HepG2 (cell line): ENCODE data around the gene DEFB124. TPM values are rescaled to one million over a fixed set of nuclear protein-coding genes. Genes with fewer than 3 reads are reported as not detected.

Experiments used
- AKAP8 ChIP-seq: sonication (generic); formaldehyde crosslinking; IDR thresholded peaks from 2 replicates; pipeline ENCODE4 v1.5.1; 2020; ENCODE audit warnings: mild to moderate bottlenecking, missing genetic modification reagents
- CHD2 ChIP-seq: IDR thresholded peaks from 2 replicates; pipeline ENCODE4 v1.6.1; 2011; ENCODE audit warnings: low read depth, low read length, improper control_type of control experiment
- FOXO4 ChIP-seq: sonication (generic); formaldehyde crosslinking; conservative IDR thresholded peaks from 2 replicates; pipeline ENCODE4 v1.8.1; 2023; ENCODE audit warnings: missing genetic modification reagents
- JDP2 ChIP-seq: sonication (generic); formaldehyde crosslinking; IDR thresholded peaks from 2 replicates; pipeline ENCODE4 v1.8.1; 2022; ENCODE audit warnings: missing genetic modification reagents, borderline replicate concordance
- PHF21A ChIP-seq: sonication (generic); formaldehyde crosslinking; IDR thresholded peaks from 2 replicates; pipeline ENCODE4 v1.5.0; 2020; ENCODE audit warnings: mild to moderate bottlenecking, missing genetic modification reagents
- POLR2A ChIP-seq, 2 experiments: IDR thresholded peaks; 2 replicates each; pipeline ENCODE4 v1.6.1; 2011; ENCODE audit warnings: low read depth in 2 of 2, low read length in 2 of 2, mild to moderate bottlenecking in 1 of 2, moderate library complexity in 1 of 2; ENCODE audit not compliant: insufficient read depth in 1 of 2
- SRSF4 ChIP-seq: fragments of 200-400 bp; formaldehyde crosslinking; IDR thresholded peaks from one replicate; pipeline ENCODE4 v1.6.1; 2018; ENCODE audit warnings: mild to moderate bottlenecking, low read depth, low read length, moderate library complexity; ENCODE audit not compliant: poor library complexity, severe bottlenecking
- ZNF234 ChIP-seq: sonication (generic); formaldehyde crosslinking; conservative IDR thresholded peaks from 2 replicates; pipeline ENCODE4 v1.5.1; 2020; ENCODE audit warnings: mild to moderate bottlenecking, missing genetic modification reagents
- ZNF292 ChIP-seq: sonication (generic); formaldehyde crosslinking; IDR thresholded peaks from 2 replicates; pipeline ENCODE4 v1.8.1; 2022; ENCODE audit warnings: mild to moderate bottlenecking, low read depth, missing genetic modification reagents, borderline replicate concordance
- ZNF33B ChIP-seq: sonication (generic); formaldehyde crosslinking; IDR thresholded peaks from 2 replicates; pipeline ENCODE4 v1.5.1; 2020; ENCODE audit warnings: mild to moderate bottlenecking, missing genetic modification reagents
- ZNF724P ChIP-seq: sonication (generic); formaldehyde crosslinking; IDR thresholded peaks from 2 replicates; pipeline ENCODE4 v1.8.0; 2022; ENCODE audit warnings: missing genetic modification reagents, borderline replicate concordance
- ZNF747 ChIP-seq: sonication (generic); formaldehyde crosslinking; IDR thresholded peaks from 2 replicates; pipeline ENCODE4 v1.8.1; 2023; ENCODE audit warnings: missing genetic modification reagents, mild to moderate bottlenecking, borderline replicate concordance
- ZNF841 ChIP-seq: sonication (generic); formaldehyde crosslinking; IDR thresholded peaks from 2 replicates; pipeline ENCODE4 v1.8.1; 2023; ENCODE audit warnings: missing genetic modification reagents, borderline replicate concordance
- ZNF850 ChIP-seq: sonication (generic); formaldehyde crosslinking; conservative IDR thresholded peaks from 2 replicates; pipeline ENCODE4 v1.9.0; 2021; ENCODE audit warnings: mild to moderate bottlenecking, missing genetic modification reagents
- ZNF891 ChIP-seq: sonication (generic); formaldehyde crosslinking; IDR thresholded peaks from 2 replicates; pipeline ENCODE4 v1.5.0; 2020; ENCODE audit warnings: mild to moderate bottlenecking, missing genetic modification reagents
- polyA plus RNA-seq, 8 experiments: library from polyadenylated mRNA; depleted of rRNA in 3 of 8; stranded (reverse) in 7 of 8; unstranded in 1 of 8; fragments of >200 nt; fragmentation: Illumina TruSeq in 4 of 8; extraction: Trizol in 4 of 8; gene quantifications; 2 replicates each; pipeline versions ENCODE4 v1.2.1 to v1.2.3, GENCODE V29; 2011 to 2016; ENCODE audit warnings: low read depth in 4 of 8, missing spikeins in 1 of 8, mixed read lengths in 1 of 8; ENCODE audit not compliant: insufficient read depth in 1 of 8
- total RNA-seq, 5 experiments: library from RNA; depleted of rRNA; stranded (reverse); fragments of >200 nt; fragmentation: Illumina TruSeq; extraction: Trizol; gene quantifications; 2 replicates each; pipeline ENCODE4 v1.2.3, GENCODE V29; 2016; ENCODE audit warnings: low read depth in 1 of 5
- TF ChIP-seq, protein P1 (sequence below): sonication (generic); formaldehyde crosslinking; IDR thresholded peaks from 2 replicates; pipeline ENCODE4 v1.4.0; 2020; ENCODE audit warnings: missing genetic modification reagents
- TF ChIP-seq, protein P2 (sequence below): sonication (generic); formaldehyde crosslinking; conservative IDR thresholded peaks from 2 replicates; pipeline ENCODE4 v1.4.0; 2020; ENCODE audit warnings: mild to moderate bottlenecking, missing genetic modification reagents, moderate library complexity
- TF ChIP-seq, protein P3 (sequence below): sonication (generic); formaldehyde crosslinking; IDR thresholded peaks from 2 replicates; pipeline ENCODE4 v1.4.0; 2020; ENCODE audit warnings: missing genetic modification reagents

The DEFB124 gene
- total and polyA plus RNA-seq, 2 of the 13 experiments (the other 11 are each of a cell fraction or from before 2014, with no cell fraction given), result not detected

GRCh38 chr20:31515072-31515774, 40.3 kb upstream of the DEFB124 start (continued):
- no peak for TF ChIP-seq FOXO4 (CRISPR knock-in tag)
- TF ChIP-seq ZNF724P (CRISPR knock-in tag), result 0 out of 2 replicates have a peak, but pooled peaks have one; percentile 13
- TF ChIP-seq SRSF4, result no peak
- no peak for TF ChIP-seq ZNF292 (CRISPR knock-in tag)
- TF ChIP-seq PHF21A (CRISPR knock-in tag), result peak; percentile 24; the same call in 1 of the 2 replicates
- TF ChIP-seq, protein P1, sequence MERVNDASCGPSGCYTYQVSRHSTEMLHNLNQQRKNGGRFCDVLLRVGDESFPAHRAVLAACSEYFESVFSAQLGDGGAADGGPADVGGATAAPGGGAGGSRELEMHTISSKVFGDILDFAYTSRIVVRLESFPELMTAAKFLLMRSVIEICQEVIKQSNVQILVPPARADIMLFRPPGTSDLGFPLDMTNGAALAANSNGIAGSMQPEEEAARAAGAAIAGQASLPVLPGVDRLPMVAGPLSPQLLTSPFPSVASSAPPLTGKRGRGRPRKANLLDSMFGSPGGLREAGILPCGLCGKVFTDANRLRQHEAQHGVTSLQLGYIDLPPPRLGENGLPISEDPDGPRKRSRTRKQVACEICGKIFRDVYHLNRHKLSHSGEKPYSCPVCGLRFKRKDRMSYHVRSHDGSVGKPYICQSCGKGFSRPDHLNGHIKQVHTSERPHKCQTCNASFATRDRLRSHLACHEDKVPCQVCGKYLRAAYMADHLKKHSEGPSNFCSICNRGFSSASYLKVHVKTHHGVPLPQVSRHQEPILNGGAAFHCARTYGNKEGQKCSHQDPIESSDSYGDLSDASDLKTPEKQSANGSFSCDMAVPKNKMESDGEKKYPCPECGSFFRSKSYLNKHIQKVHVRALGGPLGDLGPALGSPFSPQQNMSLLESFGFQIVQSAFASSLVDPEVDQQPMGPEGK (CRISPR knock-in tag), result peak; percentile 19; the same call in 1 of the 2 replicates
- 0 out of 2 replicates have a peak, but pooled peaks have one; percentile 6 for TF ChIP-seq ZNF33B
- TF ChIP-seq, protein P2, sequence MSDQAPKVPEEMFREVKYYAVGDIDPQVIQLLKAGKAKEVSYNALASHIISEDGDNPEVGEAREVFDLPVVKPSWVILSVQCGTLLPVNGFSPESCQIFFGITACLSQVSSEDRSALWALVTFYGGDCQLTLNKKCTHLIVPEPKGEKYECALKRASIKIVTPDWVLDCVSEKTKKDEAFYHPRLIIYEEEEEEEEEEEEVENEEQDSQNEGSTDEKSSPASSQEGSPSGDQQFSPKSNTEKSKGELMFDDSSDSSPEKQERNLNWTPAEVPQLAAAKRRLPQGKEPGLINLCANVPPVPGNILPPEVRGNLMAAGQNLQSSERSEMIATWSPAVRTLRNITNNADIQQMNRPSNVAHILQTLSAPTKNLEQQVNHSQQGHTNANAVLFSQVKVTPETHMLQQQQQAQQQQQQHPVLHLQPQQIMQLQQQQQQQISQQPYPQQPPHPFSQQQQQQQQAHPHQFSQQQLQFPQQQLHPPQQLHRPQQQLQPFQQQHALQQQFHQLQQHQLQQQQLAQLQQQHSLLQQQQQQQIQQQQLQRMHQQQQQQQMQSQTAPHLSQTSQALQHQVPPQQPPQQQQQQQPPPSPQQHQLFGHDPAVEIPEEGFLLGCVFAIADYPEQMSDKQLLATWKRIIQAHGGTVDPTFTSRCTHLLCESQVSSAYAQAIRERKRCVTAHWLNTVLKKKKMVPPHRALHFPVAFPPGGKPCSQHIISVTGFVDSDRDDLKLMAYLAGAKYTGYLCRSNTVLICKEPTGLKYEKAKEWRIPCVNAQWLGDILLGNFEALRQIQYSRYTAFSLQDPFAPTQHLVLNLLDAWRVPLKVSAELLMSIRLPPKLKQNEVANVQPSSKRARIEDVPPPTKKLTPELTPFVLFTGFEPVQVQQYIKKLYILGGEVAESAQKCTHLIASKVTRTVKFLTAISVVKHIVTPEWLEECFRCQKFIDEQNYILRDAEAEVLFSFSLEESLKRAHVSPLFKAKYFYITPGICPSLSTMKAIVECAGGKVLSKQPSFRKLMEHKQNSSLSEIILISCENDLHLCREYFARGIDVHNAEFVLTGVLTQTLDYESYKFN (CRISPR knock-in tag), result no peak
- peak; percentile 72; the same call in 1 of the 2 replicates for TF ChIP-seq ZNF850
- TF ChIP-seq JDP2, result no peak
- TF ChIP-seq CHD2, result no peak
- TF ChIP-seq ZNF747 (CRISPR knock-in tag), result peak; percentile 26; the same call in 1 of the 2 replicates
- TF ChIP-seq, protein P3, sequence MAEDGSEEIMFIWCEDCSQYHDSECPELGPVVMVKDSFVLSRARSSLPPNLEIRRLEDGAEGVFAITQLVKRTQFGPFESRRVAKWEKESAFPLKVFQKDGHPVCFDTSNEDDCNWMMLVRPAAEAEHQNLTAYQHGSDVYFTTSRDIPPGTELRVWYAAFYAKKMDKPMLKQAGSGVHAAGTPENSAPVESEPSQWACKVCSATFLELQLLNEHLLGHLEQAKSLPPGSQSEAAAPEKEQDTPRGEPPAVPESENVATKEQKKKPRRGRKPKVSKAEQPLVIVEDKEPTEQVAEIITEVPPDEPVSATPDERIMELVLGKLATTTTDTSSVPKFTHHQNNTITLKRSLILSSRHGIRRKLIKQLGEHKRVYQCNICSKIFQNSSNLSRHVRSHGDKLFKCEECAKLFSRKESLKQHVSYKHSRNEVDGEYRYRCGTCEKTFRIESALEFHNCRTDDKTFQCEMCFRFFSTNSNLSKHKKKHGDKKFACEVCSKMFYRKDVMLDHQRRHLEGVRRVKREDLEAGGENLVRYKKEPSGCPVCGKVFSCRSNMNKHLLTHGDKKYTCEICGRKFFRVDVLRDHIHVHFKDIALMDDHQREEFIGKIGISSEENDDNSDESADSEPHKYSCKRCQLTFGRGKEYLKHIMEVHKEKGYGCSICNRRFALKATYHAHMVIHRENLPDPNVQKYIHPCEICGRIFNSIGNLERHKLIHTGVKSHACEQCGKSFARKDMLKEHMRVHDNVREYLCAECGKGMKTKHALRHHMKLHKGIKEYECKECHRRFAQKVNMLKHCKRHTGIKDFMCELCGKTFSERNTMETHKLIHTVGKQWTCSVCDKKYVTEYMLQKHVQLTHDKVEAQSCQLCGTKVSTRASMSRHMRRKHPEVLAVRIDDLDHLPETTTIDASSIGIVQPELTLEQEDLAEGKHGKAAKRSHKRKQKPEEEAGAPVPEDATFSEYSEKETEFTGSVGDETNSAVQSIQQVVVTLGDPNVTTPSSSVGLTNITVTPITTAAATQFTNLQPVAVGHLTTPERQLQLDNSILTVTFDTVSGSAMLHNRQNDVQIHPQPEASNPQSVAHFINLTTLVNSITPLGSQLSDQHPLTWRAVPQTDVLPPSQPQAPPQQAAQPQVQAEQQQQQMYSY (CRISPR knock-in tag), result no peak
- no peak for TF ChIP-seq ZNF891 (CRISPR knock-in tag)
- no peak for TF ChIP-seq ZNF841 (CRISPR knock-in tag)
- no peak for TF ChIP-seq POLR2A (IDR thresholded peaks at IDR 0.05; ENCODE audit: insufficient read depth in 1 of 2, low read depth in 2 of 2, low read length in 2 of 2)
- TF ChIP-seq ZNF234 (CRISPR knock-in tag), result no peak
- TF ChIP-seq AKAP8 (CRISPR knock-in tag), result no peak
